HL-60 (cell line): ENCODE data around the gene ZNF827.

Experiments
- CTCF ChIP-seq: IDR thresholded peaks from one replicate; pipeline ENCODE4 v1.5.1; 2011; ENCODE audit warnings: low read length, control low read depth, inconsistent platforms; ENCODE audit not compliant: insufficient read depth
- GABPA ChIP-seq: IDR thresholded peaks from 2 replicates; pipeline ENCODE4 v1.6.1; 2012; ENCODE audit warnings: low read depth
- POLR2AphosphoS5 ChIP-seq: IDR thresholded peaks from 2 replicates; pipeline ENCODE4 v1.6.1; 2012; ENCODE audit warnings: low read depth
- SPI1 ChIP-seq: IDR thresholded peaks from 2 replicates; pipeline ENCODE4 v1.6.1; 2012; ENCODE audit warnings: low read depth, mild to moderate bottlenecking, borderline replicate concordance
- TF ChIP-seq, protein P1 (sequence below): IDR thresholded peaks from 2 replicates; pipeline ENCODE4 v1.6.1; 2012; ENCODE audit warnings: low read depth; ENCODE audit not compliant: insufficient replicate concordance

DNA sequence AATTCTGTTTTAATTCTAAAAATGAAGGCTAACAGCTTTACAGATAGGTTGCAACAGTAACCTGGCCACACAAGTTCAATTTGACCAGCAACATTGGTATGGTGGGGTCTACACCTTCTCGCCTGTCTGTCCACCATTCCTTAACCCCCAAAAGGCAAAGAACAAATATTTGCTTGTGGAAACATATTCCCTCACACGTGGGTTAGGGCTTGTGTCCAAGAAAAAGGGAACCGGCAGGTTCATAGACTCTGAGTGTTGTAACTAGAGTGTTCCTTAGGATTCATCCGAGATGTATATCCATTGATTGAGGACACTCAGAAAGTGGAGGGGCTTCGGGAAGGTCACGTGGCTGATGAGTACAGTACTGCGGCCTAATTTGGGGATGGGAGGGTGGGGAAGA lies 204.6 kb downstream of the ZNF827 start:
- TF ChIP-seq CTCF (no peak), SPI1 (no peak), GABPA (no peak), POLR2AphosphoS5 (no peak)
- TF ChIP-seq, protein P1, sequence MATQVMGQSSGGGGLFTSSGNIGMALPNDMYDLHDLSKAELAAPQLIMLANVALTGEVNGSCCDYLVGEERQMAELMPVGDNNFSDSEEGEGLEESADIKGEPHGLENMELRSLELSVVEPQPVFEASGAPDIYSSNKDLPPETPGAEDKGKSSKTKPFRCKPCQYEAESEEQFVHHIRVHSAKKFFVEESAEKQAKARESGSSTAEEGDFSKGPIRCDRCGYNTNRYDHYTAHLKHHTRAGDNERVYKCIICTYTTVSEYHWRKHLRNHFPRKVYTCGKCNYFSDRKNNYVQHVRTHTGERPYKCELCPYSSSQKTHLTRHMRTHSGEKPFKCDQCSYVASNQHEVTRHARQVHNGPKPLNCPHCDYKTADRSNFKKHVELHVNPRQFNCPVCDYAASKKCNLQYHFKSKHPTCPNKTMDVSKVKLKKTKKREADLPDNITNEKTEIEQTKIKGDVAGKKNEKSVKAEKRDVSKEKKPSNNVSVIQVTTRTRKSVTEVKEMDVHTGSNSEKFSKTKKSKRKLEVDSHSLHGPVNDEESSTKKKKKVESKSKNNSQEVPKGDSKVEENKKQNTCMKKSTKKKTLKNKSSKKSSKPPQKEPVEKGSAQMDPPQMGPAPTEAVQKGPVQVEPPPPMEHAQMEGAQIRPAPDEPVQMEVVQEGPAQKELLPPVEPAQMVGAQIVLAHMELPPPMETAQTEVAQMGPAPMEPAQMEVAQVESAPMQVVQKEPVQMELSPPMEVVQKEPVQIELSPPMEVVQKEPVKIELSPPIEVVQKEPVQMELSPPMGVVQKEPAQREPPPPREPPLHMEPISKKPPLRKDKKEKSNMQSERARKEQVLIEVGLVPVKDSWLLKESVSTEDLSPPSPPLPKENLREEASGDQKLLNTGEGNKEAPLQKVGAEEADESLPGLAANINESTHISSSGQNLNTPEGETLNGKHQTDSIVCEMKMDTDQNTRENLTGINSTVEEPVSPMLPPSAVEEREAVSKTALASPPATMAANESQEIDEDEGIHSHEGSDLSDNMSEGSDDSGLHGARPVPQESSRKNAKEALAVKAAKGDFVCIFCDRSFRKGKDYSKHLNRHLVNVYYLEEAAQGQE: no peak
